CD14-positive monocyte (primary cell): ENCODE results near the gene RABGAP1. TPM values are rescaled to one million over a fixed set of nuclear protein-coding genes. Genes with fewer than 3 reads are reported as not detected.

Source experiments
- DNase-seq, 3 donors: peaks; one replicate each; pipeline ENCODE4 v3.0.0-alpha.2; 2011 to 2022
- H2AFZ ChIP-seq: 2 replicates; pipeline ENCODE4 v1.6.0; 2012; ENCODE audit warnings: mild to moderate bottlenecking, low read depth, low read length, inconsistent platforms; ENCODE audit not compliant: insufficient read depth, poor library complexity, severe bottlenecking
- H3K27ac ChIP-seq, 2 donors: 1 replicate in 1 of 2; 2 replicates in 1 of 2; pipeline ENCODE4 v1.5.1; 2012 to 2013; ENCODE audit warnings: low read length in 2 of 2, control low read depth in 1 of 2, inconsistent platforms in 1 of 2, low read depth in 1 of 2, mild to moderate bottlenecking in 1 of 2
- H3K27me3 ChIP-seq, 2 donors: one replicate each; pipeline versions ENCODE4 v1.6.0 to v1.6.1; 2011 to 2013; ENCODE audit warnings: low read length in 2 of 2; ENCODE audit not compliant: control insufficient read depth in 2 of 2, insufficient read depth in 2 of 2
- H3K36me3 ChIP-seq, 2 donors: replicated peaks in 1 of 2; 1 replicate in 1 of 2; 2 replicates in 1 of 2; pipeline versions ENCODE4 v1.5.1 to v1.6.1; 2012 to 2013; ENCODE audit warnings: low read length in 2 of 2, control low read depth in 1 of 2, inconsistent platforms in 1 of 2, mild to moderate bottlenecking in 1 of 2; ENCODE audit not compliant: insufficient read depth in 2 of 2, control insufficient read depth in 1 of 2
- H3K4me1 ChIP-seq, 2 donors: 1 replicate in 1 of 2; 2 replicates in 1 of 2; pipeline versions ENCODE4 v1.5.1 to v1.6.1; 2012 to 2013; ENCODE audit warnings: low read length in 2 of 2, control low read depth in 1 of 2, inconsistent platforms in 1 of 2, mild to moderate bottlenecking in 1 of 2, moderate library complexity in 1 of 2; ENCODE audit not compliant: insufficient read depth in 2 of 2, control insufficient read depth in 1 of 2
- H3K4me2 ChIP-seq: replicated peaks from 2 replicates; pipeline ENCODE3; 2012; ENCODE audit warnings: low read length, moderate library complexity, mild to moderate bottlenecking; ENCODE audit not compliant: poor library complexity, severe bottlenecking; ENCODE audit errors: extremely low read depth
- H3K4me3 ChIP-seq, 3 experiments: fragments of 200-600 bp in 1 of 3; sonication (generic) in 1 of 3; replicated peaks in 1 of 3; 1 replicate in 2 of 3; 2 replicates in 1 of 3; pipeline ENCODE4 v1.5.1; 2011 to 2013; ENCODE audit warnings: low read length in 3 of 3, mild to moderate bottlenecking in 3 of 3, control low read depth in 2 of 3, low read depth in 2 of 3, inconsistent platforms in 1 of 3, moderate library complexity in 1 of 3
- H3K79me2 ChIP-seq: 2 replicates; pipeline ENCODE4 v1.6.0; 2012; ENCODE audit warnings: mild to moderate bottlenecking, control low read depth, inconsistent platforms, low read length, moderate library complexity; ENCODE audit not compliant: insufficient read depth
- H3K9ac ChIP-seq: 2 replicates; pipeline ENCODE4 v1.6.0; 2017; ENCODE audit warnings: low read length, mild to moderate bottlenecking; ENCODE audit not compliant: insufficient read depth, poor library complexity, severe bottlenecking
- H3K9me3 ChIP-seq, 2 donors: replicated peaks in 1 of 2; 1 replicate in 1 of 2; 2 replicates in 1 of 2; pipeline versions ENCODE4 v1.5.1 to v1.6.1; 2012 to 2013; ENCODE audit warnings: low read length in 2 of 2, control low read depth in 1 of 2; ENCODE audit not compliant: control insufficient read depth in 1 of 2, insufficient read depth in 1 of 2
- H4K20me1 ChIP-seq: 2 replicates; pipeline ENCODE4 v1.6.0; 2012; ENCODE audit warnings: mild to moderate bottlenecking, low read length, control low read depth, moderate library complexity; ENCODE audit not compliant: insufficient read depth
- H3K27ac Mint-ChIP-seq, 7 donors: one replicate each; pipeline ENCODE4 v1.8.0; 2020; ENCODE audit warnings: mild to moderate bottlenecking in 7 of 7, mixed read lengths in 7 of 7, moderate library complexity in 6 of 7, inconsistent platforms in 2 of 7
- H3K27me3 Mint-ChIP-seq, 3 donors: one replicate each; pipeline ENCODE4 v1.8.0; 2021 to 2022; ENCODE audit warnings: low read depth in 3 of 3, mild to moderate bottlenecking in 3 of 3, mixed read lengths in 3 of 3, moderate library complexity in 3 of 3, inconsistent platforms in 1 of 3
- H3K36me3 Mint-ChIP-seq, 2 donors: one replicate each; pipeline ENCODE4 v1.8.0; 2020; ENCODE audit warnings: mixed read lengths in 2 of 2, inconsistent platforms in 1 of 2, mild to moderate bottlenecking in 1 of 2
- H3K4me1 Mint-ChIP-seq: one replicate; pipeline ENCODE4 v1.8.0; 2020; ENCODE audit warnings: mild to moderate bottlenecking, mixed read lengths
- H3K4me3 Mint-ChIP-seq, 2 donors: one replicate each; pipeline ENCODE4 v1.8.0; 2020; ENCODE audit warnings: mild to moderate bottlenecking in 2 of 2, mixed read lengths in 2 of 2, moderate library complexity in 1 of 2
- H3K9me3 Mint-ChIP-seq, 7 donors: one replicate each; pipeline ENCODE4 v1.8.0; 2020 to 2022; ENCODE audit warnings: mixed read lengths in 7 of 7, mild to moderate bottlenecking in 6 of 7, moderate library complexity in 6 of 7, inconsistent platforms in 2 of 7
- CTCF ChIP-seq: fragments of 200-600 bp; IDR thresholded peaks from one replicate; pipeline ENCODE4 v1.8.0; 2022; ENCODE audit warnings: antibody characterized with exemption, mild to moderate bottlenecking
- WGBS: methylation state at CpG from one replicate; pipeline ENCODE4 v1.1.5; 2013; ENCODE audit warnings: missing lambda C conversion rate; ENCODE audit not compliant: insufficient coverage; 5-methylcytosine and 5-hydroxymethylcytosine counted together
- intact Hi-C, 2 donors: fragments of 100-400 bp; cut with micrococcal nuclease; formaldehyde crosslinking; loops; one replicate each; pipeline versions ENCODE4 v1.15.0 to v1.15.1; 2023
- polyA plus RNA-seq, 3 donors: library from polyadenylated mRNA; depleted of rRNA in 1 of 3; unstranded in 2 of 3; stranded (reverse) in 1 of 3; fragments of 300-500 nt in 2 of 3; fragments of >200 nt in 1 of 3; fragmentation: Illumina TruSeq in 2 of 3; gene quantifications; 1 replicate in 2 of 3; 2 replicates in 1 of 3; pipeline ENCODE4 v1.2.3, GENCODE V29; 2012 to 2021

The RABGAP1 gene
- polyA plus RNA-seq, 3 donors = 14.7 to 24.1 (median 19.3) TPM

DNA sequence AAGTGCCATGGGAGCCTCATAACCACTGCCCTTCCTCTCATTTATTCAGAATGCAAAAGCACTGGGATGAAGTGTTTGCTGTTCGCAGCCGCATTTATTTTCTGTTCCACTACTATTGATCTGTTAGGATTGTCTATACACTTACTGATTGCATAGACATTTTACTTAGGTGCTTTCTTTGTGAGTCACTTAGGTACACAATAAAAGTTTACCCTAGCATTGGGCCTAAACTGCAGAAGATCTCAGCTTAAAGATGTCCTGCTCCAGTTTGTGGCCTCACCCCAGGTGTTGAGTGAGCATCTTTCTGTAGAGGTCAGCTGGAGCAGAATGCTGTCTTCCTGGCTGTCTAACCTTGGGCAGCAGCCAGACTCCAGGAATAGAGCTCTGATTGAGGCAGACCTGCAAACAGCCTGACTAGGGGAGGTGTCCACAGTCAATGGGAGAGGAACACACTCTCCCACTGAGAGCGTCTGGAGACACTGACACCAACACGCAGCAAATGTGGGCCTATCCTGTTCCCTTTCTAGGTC is 146.6 kb downstream of the RABGAP1 start:
- no peaks in the 10 kb centered on the region for H3K79me2 ChIP-seq
- no peak overlapping the region for H3K4me3 ChIP-seq
- Mint-ChIP-seq H3K9me3 (peaks cover 0 to 1% (median 0%) of the 10 kb centered on the region in 7 donors), H3K36me3 (peaks cover 86 to 90% of the 10 kb centered on the region in 2 donors), H3K27me3 (no peaks in the 10 kb centered on the region), H3K4me1 (no peaks in the 10 kb centered on the region), H3K4me3 (no peak overlapping the region), H3K27ac (no peak overlapping the region)
- intact Hi-C loops = no loop called here
- no peak overlapping the region for H3K27ac ChIP-seq
- H3K27me3 ChIP-seq = no peaks in the 10 kb centered on the region
- H3K4me1 ChIP-seq = no peaks in the 10 kb centered on the region
- WGBS = no CpG with 5 or more reads among the region's 4 CpGs
- no peak overlapping the region for H3K4me2 ChIP-seq
- no peak for DNase-seq
- H3K9ac ChIP-seq = no peak overlapping the region
- H4K20me1 ChIP-seq = no peaks in the 10 kb centered on the region
- H3K9me3 ChIP-seq = no peaks in the 10 kb centered on the region
- H2AFZ ChIP-seq = no peak overlapping the region
- TF ChIP-seq CTCF = no peak
- H3K36me3 ChIP-seq = peaks cover 85 to 100% of the 10 kb centered on the region in 2 donors

GRCh38 chr9:123089040-123089439 is 148.2 kb downstream of the RABGAP1 start:
- peaks cover 84 to 100% of the 10 kb centered on the region in 2 donors for H3K36me3 ChIP-seq
- intact Hi-C loops = no loop called here

More at GRCh38 chr9:123089040-123089439, 148.2 kb downstream of the RABGAP1 start:
- 100% methylated on average over 1 of the region's 1 CpG for WGBS
- H4K20me1 ChIP-seq = no peaks in the 10 kb centered on the region
- H3K4me3 ChIP-seq = no peak overlapping the region
- no peak overlapping the region for H2AFZ ChIP-seq
- DNase-seq = no peak
- no peak overlapping the region for H3K27ac Mint-ChIP-seq
- H3K9ac ChIP-seq = no peak overlapping the region
- no peaks in the 10 kb centered on the region for H3K9me3 ChIP-seq
- no peak overlapping the region for H3K27ac ChIP-seq
- H3K79me2 ChIP-seq = no peaks in the 10 kb centered on the region
- H3K4me1 Mint-ChIP-seq = no peaks in the 10 kb centered on the region
- H3K27me3 Mint-ChIP-seq = no peaks in the 10 kb centered on the region
- H3K4me3 Mint-ChIP-seq = no peak overlapping the region
- H3K4me2 ChIP-seq = no peak overlapping the region
- no peak for TF ChIP-seq CTCF
- peaks cover 86 to 95% of the 10 kb centered on the region in 2 donors for H3K36me3 Mint-ChIP-seq
- H3K4me1 ChIP-seq = no peaks in the 10 kb centered on the region
- peaks cover 0 to 1% (median 0%) of the 10 kb centered on the region in 7 donors for H3K9me3 Mint-ChIP-seq
- no peaks in the 10 kb centered on the region for H3K27me3 ChIP-seq
